ENCODE results near the gene FCF1. TPM values are rescaled to one million over a fixed set of nuclear protein-coding genes. Genes with fewer than 3 reads are reported as not detected.

Gene FCF1
- total and polyA plus RNA-seq, 2 experiments from 2014 or later, result 30.3 to 58.7 TPM

DNA sequence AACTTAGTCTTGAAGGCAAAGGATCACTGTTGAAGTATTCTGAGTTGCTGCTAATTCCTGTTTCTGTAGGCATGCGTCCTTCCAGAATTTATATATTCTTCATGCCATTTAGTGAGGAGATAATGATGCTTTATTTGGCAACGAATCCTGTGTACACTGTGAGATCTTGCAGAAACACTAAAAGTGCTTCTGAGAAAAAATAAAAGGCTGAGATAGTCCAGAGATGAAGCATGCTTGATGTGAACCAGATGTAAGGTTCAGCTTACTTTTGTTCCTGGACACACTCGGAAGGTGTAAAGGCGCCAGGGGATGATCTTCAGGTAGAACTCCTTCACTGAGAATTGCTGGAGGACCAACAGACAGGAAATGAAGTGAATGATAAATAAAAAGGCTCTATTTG lies 39.2 kb upstream of the FCF1 start:
- no peak overlapping the region for H3K4me3 ChIP-seq
- Mint-ChIP-seq H3K36me3 (ENCODE audit: low read depth) (peaks cover 55% of the 10 kb centered on the region), H3K27me3 (ENCODE audit: insufficient read depth, low read depth, poor library complexity) (no peaks in the 10 kb centered on the region), H3K4me3 (no peak overlapping the region), H3K9me3 (no peaks in the 10 kb centered on the region), H3K4me1 (no peaks in the 10 kb centered on the region), H3K27ac (no peak overlapping the region)
- no peaks in the 10 kb centered on the region for H3K9me2 ChIP-seq (ENCODE audit: insufficient read depth)
- H3K27ac ChIP-seq (ENCODE audit: low read depth), result no peak overlapping the region
- ATAC-seq (no peak), DNase-seq (ENCODE audit: low spot score) (no peak)
- no peaks in the 10 kb centered on the region for H3F3A ChIP-seq (replicated peaks; ENCODE audit: low read depth)
- no peak overlapping the region for H2AFZ ChIP-seq
- no peaks in the 10 kb centered on the region for H3K27me3 ChIP-seq (ENCODE audit: insufficient read depth)
- H3K4me1 ChIP-seq (ENCODE audit: insufficient read depth), result no peaks in the 10 kb centered on the region
- TF ChIP-seq ZNF114 (CRISPR knock-in tag; IDR thresholded peaks at IDR 0.05), result no peak
- TF ChIP-seq ZNF331 (CRISPR knock-in tag; IDR thresholded peaks at IDR 0.05; ENCODE audit: low read depth), result no peak
- TF ChIP-seq, protein P1, sequence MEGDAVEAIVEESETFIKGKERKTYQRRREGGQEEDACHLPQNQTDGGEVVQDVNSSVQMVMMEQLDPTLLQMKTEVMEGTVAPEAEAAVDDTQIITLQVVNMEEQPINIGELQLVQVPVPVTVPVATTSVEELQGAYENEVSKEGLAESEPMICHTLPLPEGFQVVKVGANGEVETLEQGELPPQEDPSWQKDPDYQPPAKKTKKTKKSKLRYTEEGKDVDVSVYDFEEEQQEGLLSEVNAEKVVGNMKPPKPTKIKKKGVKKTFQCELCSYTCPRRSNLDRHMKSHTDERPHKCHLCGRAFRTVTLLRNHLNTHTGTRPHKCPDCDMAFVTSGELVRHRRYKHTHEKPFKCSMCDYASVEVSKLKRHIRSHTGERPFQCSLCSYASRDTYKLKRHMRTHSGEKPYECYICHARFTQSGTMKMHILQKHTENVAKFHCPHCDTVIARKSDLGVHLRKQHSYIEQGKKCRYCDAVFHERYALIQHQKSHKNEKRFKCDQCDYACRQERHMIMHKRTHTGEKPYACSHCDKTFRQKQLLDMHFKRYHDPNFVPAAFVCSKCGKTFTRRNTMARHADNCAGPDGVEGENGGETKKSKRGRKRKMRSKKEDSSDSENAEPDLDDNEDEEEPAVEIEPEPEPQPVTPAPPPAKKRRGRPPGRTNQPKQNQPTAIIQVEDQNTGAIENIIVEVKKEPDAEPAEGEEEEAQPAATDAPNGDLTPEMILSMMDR (conservative IDR thresholded peaks at IDR 0.05; ENCODE audit: low read depth in 2 of 2), result no peak
- no peak for TF ChIP-seq EZH2 (IDR thresholded peaks at IDR 0.05; ENCODE audit: low read depth, unreplicated experiment)
- TF ChIP-seq EZH2phosphoT487 (IDR thresholded peaks at IDR 0.05; ENCODE audit: unreplicated experiment), result no peak
- TF ChIP-seq, protein P2, sequence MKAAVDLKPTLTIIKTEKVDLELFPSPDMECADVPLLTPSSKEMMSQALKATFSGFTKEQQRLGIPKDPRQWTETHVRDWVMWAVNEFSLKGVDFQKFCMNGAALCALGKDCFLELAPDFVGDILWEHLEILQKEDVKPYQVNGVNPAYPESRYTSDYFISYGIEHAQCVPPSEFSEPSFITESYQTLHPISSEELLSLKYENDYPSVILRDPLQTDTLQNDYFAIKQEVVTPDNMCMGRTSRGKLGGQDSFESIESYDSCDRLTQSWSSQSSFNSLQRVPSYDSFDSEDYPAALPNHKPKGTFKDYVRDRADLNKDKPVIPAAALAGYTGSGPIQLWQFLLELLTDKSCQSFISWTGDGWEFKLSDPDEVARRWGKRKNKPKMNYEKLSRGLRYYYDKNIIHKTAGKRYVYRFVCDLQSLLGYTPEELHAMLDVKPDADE (IDR thresholded peaks at IDR 0.05), result no peak
- TF ChIP-seq, protein P3, sequence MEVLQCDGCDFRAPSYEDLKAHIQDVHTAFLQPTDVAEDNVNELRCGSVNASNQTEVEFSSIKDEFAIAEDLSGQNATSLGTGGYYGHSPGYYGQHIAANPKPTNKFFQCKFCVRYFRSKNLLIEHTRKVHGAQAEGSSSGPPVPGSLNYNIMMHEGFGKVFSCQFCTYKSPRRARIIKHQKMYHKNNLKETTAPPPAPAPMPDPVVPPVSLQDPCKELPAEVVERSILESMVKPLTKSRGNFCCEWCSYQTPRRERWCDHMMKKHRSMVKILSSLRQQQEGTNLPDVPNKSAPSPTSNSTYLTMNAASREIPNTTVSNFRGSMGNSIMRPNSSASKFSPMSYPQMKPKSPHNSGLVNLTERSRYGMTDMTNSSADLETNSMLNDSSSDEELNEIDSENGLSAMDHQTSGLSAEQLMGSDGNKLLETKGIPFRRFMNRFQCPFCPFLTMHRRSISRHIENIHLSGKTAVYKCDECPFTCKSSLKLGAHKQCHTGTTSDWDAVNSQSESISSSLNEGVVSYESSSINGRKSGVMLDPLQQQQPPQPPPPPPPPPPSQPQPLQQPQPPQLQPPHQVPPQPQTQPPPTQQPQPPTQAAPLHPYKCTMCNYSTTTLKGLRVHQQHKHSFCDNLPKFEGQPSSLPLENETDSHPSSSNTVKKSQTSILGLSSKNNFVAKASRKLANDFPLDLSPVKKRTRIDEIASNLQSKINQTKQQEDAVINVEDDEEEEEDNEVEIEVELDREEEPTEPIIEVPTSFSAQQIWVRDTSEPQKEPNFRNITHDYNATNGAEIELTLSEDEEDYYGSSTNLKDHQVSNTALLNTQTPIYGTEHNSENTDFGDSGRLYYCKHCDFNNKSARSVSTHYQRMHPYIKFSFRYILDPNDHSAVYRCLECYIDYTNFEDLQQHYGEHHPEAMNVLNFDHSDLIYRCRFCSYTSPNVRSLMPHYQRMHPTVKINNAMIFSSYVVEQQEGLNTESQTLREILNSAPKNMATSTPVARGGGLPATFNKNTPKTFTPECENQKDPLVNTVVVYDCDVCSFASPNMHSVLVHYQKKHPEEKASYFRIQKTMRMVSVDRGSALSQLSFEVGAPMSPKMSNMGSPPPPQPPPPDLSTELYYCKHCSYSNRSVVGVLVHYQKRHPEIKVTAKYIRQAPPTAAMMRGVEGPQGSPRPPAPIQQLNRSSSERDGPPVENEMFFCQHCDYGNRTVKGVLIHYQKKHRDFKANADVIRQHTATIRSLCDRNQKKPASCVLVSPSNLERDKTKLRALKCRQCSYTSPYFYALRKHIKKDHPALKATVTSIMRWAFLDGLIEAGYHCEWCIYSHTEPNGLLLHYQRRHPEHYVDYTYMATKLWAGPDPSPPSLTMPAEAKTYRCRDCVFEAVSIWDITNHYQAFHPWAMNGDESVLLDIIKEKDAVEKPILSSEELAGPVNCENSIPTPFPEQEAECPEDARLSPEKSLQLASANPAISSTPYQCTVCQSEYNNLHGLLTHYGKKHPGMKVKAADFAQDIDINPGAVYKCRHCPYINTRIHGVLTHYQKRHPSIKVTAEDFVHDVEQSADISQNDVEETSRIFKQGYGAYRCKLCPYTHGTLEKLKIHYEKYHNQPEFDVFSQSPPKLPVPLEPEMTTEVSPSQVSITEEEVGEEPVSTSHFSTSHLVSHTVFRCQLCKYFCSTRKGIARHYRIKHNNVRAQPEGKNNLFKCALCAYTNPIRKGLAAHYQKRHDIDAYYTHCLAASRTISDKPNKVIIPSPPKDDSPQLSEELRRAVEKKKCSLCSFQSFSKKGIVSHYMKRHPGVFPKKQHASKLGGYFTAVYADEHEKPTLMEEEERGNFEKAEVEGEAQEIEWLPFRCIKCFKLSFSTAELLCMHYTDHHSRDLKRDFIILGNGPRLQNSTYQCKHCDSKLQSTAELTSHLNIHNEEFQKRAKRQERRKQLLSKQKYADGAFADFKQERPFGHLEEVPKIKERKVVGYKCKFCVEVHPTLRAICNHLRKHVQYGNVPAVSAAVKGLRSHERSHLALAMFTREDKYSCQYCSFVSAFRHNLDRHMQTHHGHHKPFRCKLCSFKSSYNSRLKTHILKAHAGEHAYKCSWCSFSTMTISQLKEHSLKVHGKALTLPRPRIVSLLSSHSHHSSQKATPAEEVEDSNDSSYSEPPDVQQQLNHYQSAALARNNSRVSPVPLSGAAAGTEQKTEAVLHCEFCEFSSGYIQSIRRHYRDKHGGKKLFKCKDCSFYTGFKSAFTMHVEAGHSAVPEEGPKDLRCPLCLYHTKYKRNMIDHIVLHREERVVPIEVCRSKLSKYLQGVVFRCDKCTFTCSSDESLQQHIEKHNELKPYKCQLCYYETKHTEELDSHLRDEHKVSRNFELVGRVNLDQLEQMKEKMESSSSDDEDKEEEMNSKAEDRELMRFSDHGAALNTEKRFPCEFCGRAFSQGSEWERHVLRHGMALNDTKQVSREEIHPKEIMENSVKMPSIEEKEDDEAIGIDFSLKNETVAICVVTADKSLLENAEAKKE (CRISPR knock-in tag; IDR thresholded peaks at IDR 0.05), result no peak
- TF ChIP-seq CREB1 (CRISPR knock-in tag; IDR thresholded peaks at IDR 0.05; ENCODE audit: low read depth), result no peak
- no peak for TF ChIP-seq NANOG (IDR thresholded peaks at IDR 0.05; ENCODE audit: borderline replicate concordance)
- no peak for TF ChIP-seq POLR2AphosphoS5 (IDR thresholded peaks at IDR 0.05; ENCODE audit: low read depth)
- TF ChIP-seq, protein P4, sequence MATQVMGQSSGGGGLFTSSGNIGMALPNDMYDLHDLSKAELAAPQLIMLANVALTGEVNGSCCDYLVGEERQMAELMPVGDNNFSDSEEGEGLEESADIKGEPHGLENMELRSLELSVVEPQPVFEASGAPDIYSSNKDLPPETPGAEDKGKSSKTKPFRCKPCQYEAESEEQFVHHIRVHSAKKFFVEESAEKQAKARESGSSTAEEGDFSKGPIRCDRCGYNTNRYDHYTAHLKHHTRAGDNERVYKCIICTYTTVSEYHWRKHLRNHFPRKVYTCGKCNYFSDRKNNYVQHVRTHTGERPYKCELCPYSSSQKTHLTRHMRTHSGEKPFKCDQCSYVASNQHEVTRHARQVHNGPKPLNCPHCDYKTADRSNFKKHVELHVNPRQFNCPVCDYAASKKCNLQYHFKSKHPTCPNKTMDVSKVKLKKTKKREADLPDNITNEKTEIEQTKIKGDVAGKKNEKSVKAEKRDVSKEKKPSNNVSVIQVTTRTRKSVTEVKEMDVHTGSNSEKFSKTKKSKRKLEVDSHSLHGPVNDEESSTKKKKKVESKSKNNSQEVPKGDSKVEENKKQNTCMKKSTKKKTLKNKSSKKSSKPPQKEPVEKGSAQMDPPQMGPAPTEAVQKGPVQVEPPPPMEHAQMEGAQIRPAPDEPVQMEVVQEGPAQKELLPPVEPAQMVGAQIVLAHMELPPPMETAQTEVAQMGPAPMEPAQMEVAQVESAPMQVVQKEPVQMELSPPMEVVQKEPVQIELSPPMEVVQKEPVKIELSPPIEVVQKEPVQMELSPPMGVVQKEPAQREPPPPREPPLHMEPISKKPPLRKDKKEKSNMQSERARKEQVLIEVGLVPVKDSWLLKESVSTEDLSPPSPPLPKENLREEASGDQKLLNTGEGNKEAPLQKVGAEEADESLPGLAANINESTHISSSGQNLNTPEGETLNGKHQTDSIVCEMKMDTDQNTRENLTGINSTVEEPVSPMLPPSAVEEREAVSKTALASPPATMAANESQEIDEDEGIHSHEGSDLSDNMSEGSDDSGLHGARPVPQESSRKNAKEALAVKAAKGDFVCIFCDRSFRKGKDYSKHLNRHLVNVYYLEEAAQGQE (IDR thresholded peaks at IDR 0.05; ENCODE audit: unreplicated experiment), result no peak
- TF ChIP-seq STAT1 (IDR thresholded peaks at IDR 0.05; ENCODE audit: unreplicated experiment), result no peak
- TF ChIP-seq JUNB (IDR thresholded peaks at IDR 0.05; ENCODE audit: unreplicated experiment), result no peak
- H3K36me3 ChIP-seq (ENCODE audit: insufficient read depth), result peaks cover 34% of the 10 kb centered on the region; the same call in 1 of the 2 replicates
- no peak overlapping the region for H3K4me2 ChIP-seq
- H3K79me2 ChIP-seq (replicated peaks; ENCODE audit: insufficient read depth), result no peaks in the 10 kb centered on the region
- no peaks in the 10 kb centered on the region for H4K20me1 ChIP-seq (replicated peaks; ENCODE audit: insufficient read depth)
